Muscle of leg (tissue), 11 donors: ENCODE results near the gene CIZ1. TPM values are rescaled to one million over a fixed set of nuclear protein-coding genes. Genes with fewer than 3 reads are reported as not detected.

Source experiments
- DNase-seq: peaks from one replicate; pipeline ENCODE4 v3.0.0; 2013
- H3K27ac ChIP-seq: one replicate; pipeline ENCODE4 v1.5.1; 2013; ENCODE audit warnings: mild to moderate bottlenecking, low read length, control low read depth
- H3K27me3 ChIP-seq: one replicate; pipeline ENCODE4 v1.6.1; 2013; ENCODE audit warnings: low read length; ENCODE audit not compliant: control insufficient read depth, insufficient read depth
- H3K36me3 ChIP-seq: one replicate; pipeline ENCODE4 v1.6.1; 2013; ENCODE audit warnings: low read length; ENCODE audit not compliant: control insufficient read depth, insufficient read depth
- H3K4me1 ChIP-seq: one replicate; pipeline ENCODE4 v1.6.1; 2013; ENCODE audit warnings: low read length; ENCODE audit not compliant: control insufficient read depth, insufficient read depth
- H3K4me3 ChIP-seq: one replicate; pipeline ENCODE4 v1.5.1; 2013; ENCODE audit warnings: low read length, control low read depth
- H3K9me3 ChIP-seq: replicated peaks from 2 replicates; pipeline ENCODE4 v1.6.1; 2013; ENCODE audit warnings: low read depth, low read length; ENCODE audit not compliant: control insufficient read depth
- WGBS: methylation state at CpG from one replicate; pipeline ENCODE4 v1.1.5; 2013; ENCODE audit warnings: missing lambda C conversion rate; ENCODE audit not compliant: insufficient coverage; 5-methylcytosine and 5-hydroxymethylcytosine counted together
- polyA plus RNA-seq, 8 donors: library from polyadenylated mRNA; unstranded; fragments of 120-200 nt; gene quantifications; one replicate each; pipeline versions ENCODE4 v1.2.1 to v1.2.3, GENCODE V29; 2013; ENCODE audit warnings: inconsistent platforms in 1 of 8, low replicate concordance in 1 of 8; ENCODE audit not compliant: insufficient read length in 8 of 8, insufficient read depth in 1 of 8
- total RNA-seq: library from RNA; stranded (reverse); fragments of 120-200 nt; gene quantifications from one replicate; pipeline ENCODE4 v1.2.4, GENCODE V29; 2013

The CIZ1 gene
- total and polyA plus RNA-seq, 9 donors = 36.4 to 120 (median 102) TPM

- H3K4me3 ChIP-seq = no peak overlapping the region
- DNase-seq = no peak
- H3K9me3 ChIP-seq = peaks cover 3% of the 10 kb centered on the region
- WGBS = no CpG with 5 or more reads among the region's 4 CpGs
- H3K4me1 ChIP-seq = peaks cover 2% of the 10 kb centered on the region
- no peaks in the 10 kb centered on the region for H3K27me3 ChIP-seq
- H3K27ac ChIP-seq = no peak overlapping the region
- H3K36me3 ChIP-seq = peaks cover 74% of the 10 kb centered on the region
Observed at GRCh38 chr9:128174062-128174461, 17.3 kb downstream of the CIZ1 start.

GRCh38 chr9:128169925-128170324 is 21.4 kb downstream of the CIZ1 start:
- Histone ChIP-seq H3K27me3 (no peaks in the 10 kb centered on the region), H3K36me3 (peaks cover 71% of the 10 kb centered on the region), H3K27ac (no peak overlapping the region), H3K4me3 (no peak overlapping the region), H3K4me1 (peaks cover 2% of the 10 kb centered on the region), H3K9me3 (no peaks in the 10 kb centered on the region)
- WGBS = 53% methylated on average over 5 of the region's 8 CpGs
- DNase-seq = peak; percentile 54

GRCh38 chr9:128169492-128169891 is 21.9 kb downstream of the CIZ1 start:
- Histone ChIP-seq H3K9me3 (no peaks in the 10 kb centered on the region), H3K36me3 (peaks cover 72% of the 10 kb centered on the region), H3K27ac (no peak overlapping the region), H3K4me3 (no peak overlapping the region), H3K27me3 (no peaks in the 10 kb centered on the region), H3K4me1 (peaks cover 2% of the 10 kb centered on the region)
- 79% methylated on average over 8 of the region's 8 CpGs for WGBS
- DNase-seq = no peak

DNA sequence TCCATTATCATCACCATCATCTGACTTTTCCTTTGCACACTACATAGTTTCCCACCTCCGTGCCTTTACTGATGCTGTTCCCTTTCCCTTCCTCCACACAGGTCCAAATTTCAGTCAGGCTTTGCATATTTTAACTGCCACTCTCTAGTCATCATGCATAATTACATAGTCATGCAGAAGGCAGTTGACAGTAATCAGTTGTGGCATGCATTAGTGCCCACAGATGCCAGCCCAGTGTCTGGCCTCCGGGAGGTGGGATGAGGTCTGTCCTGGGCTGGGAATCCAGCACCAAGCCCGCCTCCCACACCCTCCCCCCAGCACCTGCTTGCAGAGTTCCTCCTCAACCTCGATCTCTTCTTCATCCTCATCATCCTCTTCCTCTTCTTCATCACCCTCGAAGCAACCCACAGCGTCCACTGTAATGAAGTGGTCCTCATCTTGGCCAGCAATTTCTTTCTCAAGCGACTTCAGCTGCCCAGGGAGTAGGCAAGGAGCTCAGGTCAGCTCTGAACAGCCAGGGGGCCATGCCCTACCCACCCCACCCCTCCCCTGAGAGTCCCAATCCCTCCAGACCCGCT is 22.6 kb downstream of the CIZ1 start:
- Histone ChIP-seq H3K9me3 (no peaks in the 10 kb centered on the region), H3K4me3 (no peak overlapping the region), H3K27me3 (no peaks in the 10 kb centered on the region), H3K4me1 (peaks cover 2% of the 10 kb centered on the region), H3K36me3 (peaks cover 72% of the 10 kb centered on the region), H3K27ac (no peak overlapping the region)
- no peak for DNase-seq
- 92% methylated on average over 8 of the region's 8 CpGs for WGBS

DNA sequence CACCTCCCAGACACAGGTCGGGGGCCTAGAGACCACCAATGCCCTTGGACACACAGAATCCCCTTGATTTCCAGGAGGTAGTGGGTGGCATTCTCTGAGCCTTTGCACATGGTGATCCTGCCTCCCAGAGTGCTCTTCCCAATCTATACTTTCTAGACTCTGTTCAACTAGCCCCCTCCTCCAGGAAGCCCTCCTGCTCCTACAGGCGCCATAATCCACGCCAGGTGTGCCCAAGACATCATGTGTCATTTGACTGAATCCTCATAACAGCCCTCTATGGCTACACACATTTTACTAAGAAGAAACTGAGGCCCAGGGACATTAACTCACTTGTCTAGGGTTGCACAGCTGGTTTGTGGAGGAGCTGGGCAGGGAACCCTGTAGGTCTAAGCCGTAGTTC is 24.2 kb downstream of the CIZ1 start:
- no peak for DNase-seq
- H3K27ac ChIP-seq = no peak overlapping the region
- no peaks in the 10 kb centered on the region for H3K27me3 ChIP-seq
- 100% methylated on average over 2 of the region's 4 CpGs for WGBS
- H3K4me1 ChIP-seq = peaks cover 2% of the 10 kb centered on the region
- no peaks in the 10 kb centered on the region for H3K9me3 ChIP-seq
- peaks cover 85% of the 10 kb centered on the region for H3K36me3 ChIP-seq
- H3K4me3 ChIP-seq = no peak overlapping the region

DNA sequence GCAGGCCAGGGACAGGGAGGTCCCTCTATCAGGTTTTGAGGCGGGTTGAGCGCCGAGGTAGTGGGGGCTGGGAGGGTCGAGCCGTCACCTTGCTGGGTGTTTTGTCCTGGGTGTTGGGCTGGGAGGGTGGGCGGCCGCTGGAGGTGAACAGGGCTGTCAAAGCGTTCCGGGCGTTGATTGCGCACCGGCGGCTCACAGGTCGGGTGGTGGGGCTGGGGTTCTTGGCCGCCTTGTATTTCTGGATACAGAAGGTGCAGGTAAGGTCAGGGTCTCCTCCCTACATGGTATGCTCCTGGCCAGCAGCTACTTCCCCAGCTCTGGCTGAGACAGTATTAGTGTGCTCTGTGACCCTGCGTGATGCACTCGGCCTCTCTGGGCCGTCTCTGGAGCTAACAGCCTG is 25.2 kb downstream of the CIZ1 start:
- Histone ChIP-seq H3K36me3 (peaks cover 90% of the 10 kb centered on the region), H3K4me3 (no peak overlapping the region), H3K27me3 (no peaks in the 10 kb centered on the region), H3K4me1 (peaks cover 2% of the 10 kb centered on the region), H3K9me3 (no peaks in the 10 kb centered on the region), H3K27ac (no peak overlapping the region)
- 90% methylated on average over 7 of the region's 18 CpGs for WGBS
- no peak for DNase-seq

GRCh38 chr9:128164307-128164885 is 27.0 kb downstream of the CIZ1 start:
- Histone ChIP-seq H3K9me3 (no peaks in the 10 kb centered on the region), H3K27ac (no peak overlapping the region), H3K27me3 (no peaks in the 10 kb centered on the region), H3K4me1 (peaks cover 10% of the 10 kb centered on the region), H3K36me3 (peaks cover 74% of the 10 kb centered on the region), H3K4me3 (no peak overlapping the region)
- 48% methylated on average over 4 of the region's 14 CpGs for WGBS
- DNase-seq = no peak

DNA sequence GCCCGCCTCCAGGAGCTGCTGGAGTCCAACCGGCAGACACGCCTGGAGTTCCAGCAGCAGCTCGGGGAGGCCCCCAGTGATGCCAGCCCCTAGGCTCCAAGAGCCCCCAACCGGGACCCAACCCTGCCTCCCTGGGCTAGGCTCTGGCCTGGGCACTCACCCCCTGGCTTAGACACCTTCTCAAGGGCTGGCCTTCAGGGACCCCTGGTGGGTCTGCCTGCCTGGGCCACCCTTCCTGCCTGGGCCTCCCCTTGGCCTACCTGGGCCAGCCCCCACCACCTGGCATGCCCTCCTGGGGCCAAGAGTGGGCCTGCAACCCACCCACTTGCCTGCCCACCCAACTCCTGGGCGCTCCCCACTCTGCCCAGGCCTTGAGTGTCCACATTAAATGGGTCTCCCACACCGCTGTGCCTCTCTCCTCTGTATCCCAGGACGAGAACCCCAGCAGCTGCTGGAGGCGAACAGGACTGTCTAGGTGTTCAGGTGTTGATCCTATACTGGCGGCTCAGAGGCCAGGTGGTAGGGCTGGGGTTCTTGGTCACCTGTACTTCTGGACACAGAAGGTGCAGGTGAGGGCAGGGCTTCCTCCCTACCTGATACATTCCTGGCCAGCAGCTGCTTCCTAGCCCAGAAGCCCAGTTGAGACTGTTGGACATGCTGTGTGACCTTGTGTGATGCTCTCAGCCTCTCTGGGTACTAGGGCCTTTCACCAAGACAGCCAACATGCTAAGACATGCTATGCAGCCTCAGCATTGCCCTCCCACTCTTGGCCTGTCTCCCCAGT is 27.7 kb downstream of the CIZ1 start:
- no peak for DNase-seq
- Histone ChIP-seq H3K27ac (no peak overlapping the region), H3K4me1 (peaks cover 13% of the 10 kb centered on the region), H3K4me3 (no peak overlapping the region), H3K9me3 (no peaks in the 10 kb centered on the region), H3K36me3 (peaks cover 67% of the 10 kb centered on the region), H3K27me3 (no peaks in the 10 kb centered on the region)
- WGBS = 95% methylated on average over 6 of the region's 10 CpGs

GRCh38 chr9:128163027-128163515 is 28.3 kb downstream of the CIZ1 start:
- Histone ChIP-seq H3K4me1 (peaks cover 13% of the 10 kb centered on the region), H3K9me3 (no peaks in the 10 kb centered on the region), H3K4me3 (no peak overlapping the region), H3K36me3 (peaks cover 61% of the 10 kb centered on the region), H3K27ac (no peak overlapping the region), H3K27me3 (no peaks in the 10 kb centered on the region)
- DNase-seq = no peak
- WGBS = 97% methylated on average over 3 of the region's 6 CpGs

DNA sequence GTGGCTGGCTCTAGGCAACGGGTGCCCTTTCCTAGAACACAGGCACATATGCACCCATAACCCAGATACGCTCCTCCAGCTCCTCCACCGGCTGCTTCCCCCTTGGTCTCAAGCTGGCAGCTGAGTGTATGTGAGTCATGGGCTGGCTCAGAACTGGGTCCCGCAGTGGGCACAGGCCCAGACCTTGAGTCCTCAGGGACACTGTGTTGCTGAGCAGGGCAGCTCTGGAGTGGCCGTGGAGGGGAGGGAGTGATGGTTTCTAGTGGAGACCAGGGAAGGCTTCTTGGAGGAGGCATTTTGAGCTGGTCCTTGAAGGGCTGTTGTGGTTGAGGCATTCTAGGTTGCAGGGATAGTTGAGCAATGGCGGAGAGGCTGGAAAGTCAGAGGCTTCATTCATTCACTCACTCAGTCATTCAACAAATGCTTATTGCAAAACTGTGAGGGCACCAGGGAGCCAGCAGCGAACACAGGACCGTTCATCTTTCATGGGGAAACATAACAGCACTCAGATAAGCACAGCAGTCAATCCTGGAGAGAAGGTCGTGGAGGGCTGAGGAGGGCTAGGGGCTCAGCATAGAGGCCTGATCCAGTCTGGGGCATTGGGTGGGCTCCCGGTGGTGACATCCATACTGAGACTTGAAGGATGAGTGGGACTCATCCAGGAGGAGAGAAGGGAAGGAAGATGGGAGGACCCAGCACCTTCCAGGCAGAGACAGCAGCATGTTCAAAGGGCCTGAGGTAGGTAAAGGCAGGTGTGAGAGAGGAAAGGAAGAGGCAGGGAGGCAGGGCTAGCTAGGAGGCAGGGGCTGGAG is 29.0 kb downstream of the CIZ1 start:
- Histone ChIP-seq H3K9me3 (no peaks in the 10 kb centered on the region), H3K36me3 (peaks cover 55% of the 10 kb centered on the region), H3K4me1 (peaks cover 13% of the 10 kb centered on the region), H3K4me3 (no peak overlapping the region), H3K27me3 (no peaks in the 10 kb centered on the region), H3K27ac (no peak overlapping the region)
- WGBS = 77% methylated on average over 5 of the region's 10 CpGs
- no peak for DNase-seq
